GM23338 (cell line): ENCODE results near the gene AFAP1L2. TPM values are rescaled to one million over a fixed set of nuclear protein-coding genes. Genes with fewer than 3 reads are reported as not detected.

Source experiments
- ATAC-seq: fragments of 200-7000 bp; cut with Tn5 transposase; 3 replicates; pipeline ENCODE4 v1.9.1; 2020
- DNase-seq: peaks from one replicate; pipeline ENCODE4 v3.0.0-alpha.2; 2015; ENCODE audit warnings: low spot score
- H2AFZ ChIP-seq: fragments of 200-600 bp; sonication (generic); 2 replicates; pipeline ENCODE4 v1.8.0; 2016; ENCODE audit warnings: antibody characterized with exemption, mild to moderate bottlenecking, moderate library complexity
- H3F3A ChIP-seq: fragments of 200-600 bp; sonication (generic); replicated peaks from 2 replicates; pipeline ENCODE4 v1.8.0; 2017; ENCODE audit warnings: antibody characterized with exemption, mixed run types, low read depth
- H3K27ac ChIP-seq: fragments of 200-600 bp; sonication (generic); 2 replicates; pipeline ENCODE4 v1.6.1; 2016; ENCODE audit warnings: low read depth
- H3K27me3 ChIP-seq: fragments of 200-600 bp; sonication (generic); 2 replicates; pipeline ENCODE4 v1.8.0; 2016; ENCODE audit warnings: mild to moderate bottlenecking, mixed run types, moderate library complexity; ENCODE audit not compliant: insufficient read depth
- H3K36me3 ChIP-seq: fragments of 200-600 bp; sonication (generic); 2 replicates; pipeline ENCODE4 v1.8.0; 2016; ENCODE audit warnings: mild to moderate bottlenecking; ENCODE audit not compliant: insufficient read depth
- H3K4me1 ChIP-seq: fragments of 200-600 bp; sonication (generic); 2 replicates; pipeline ENCODE4 v1.8.0; 2016; ENCODE audit warnings: mild to moderate bottlenecking, moderate library complexity; ENCODE audit not compliant: insufficient read depth
- H3K4me2 ChIP-seq: fragments of 200-600 bp; sonication (generic); 2 replicates; pipeline ENCODE4 v1.7.1; 2017; ENCODE audit warnings: mixed run types
- H3K4me3 ChIP-seq: fragments of 200-600 bp; sonication (generic); 2 replicates; pipeline ENCODE4 v1.6.1; 2016; ENCODE audit warnings: mixed run types
- H3K79me2 ChIP-seq: fragments of 200-600 bp; sonication (generic); replicated peaks from 2 replicates; pipeline ENCODE4 v1.8.0; 2017; ENCODE audit warnings: mild to moderate bottlenecking; ENCODE audit not compliant: insufficient read depth
- H3K9me2 ChIP-seq: fragments of 200-600 bp; sonication (generic); 2 replicates; pipeline ENCODE4 v1.8.0; 2017; ENCODE audit not compliant: insufficient read depth
- H4K20me1 ChIP-seq: fragments of 200-600 bp; sonication (generic); replicated peaks from 2 replicates; pipeline ENCODE4 v1.8.0; 2017; ENCODE audit warnings: mild to moderate bottlenecking; ENCODE audit not compliant: insufficient read depth
- H3K27ac Mint-ChIP-seq: 2 replicates; pipeline ENCODE4 v1.8.0; 2020; ENCODE audit warnings: inconsistent platforms, mild to moderate bottlenecking, moderate library complexity, mixed read lengths
- H3K27me3 Mint-ChIP-seq: 3 replicates; pipeline ENCODE4 v1.8.0; 2022; ENCODE audit warnings: low read depth, mild to moderate bottlenecking, moderate library complexity, mixed read lengths, inconsistent platforms; ENCODE audit not compliant: insufficient read depth, poor library complexity
- H3K36me3 Mint-ChIP-seq: 3 replicates; pipeline ENCODE4 v1.8.0; 2021; ENCODE audit warnings: low read depth, mild to moderate bottlenecking, inconsistent platforms, moderate library complexity, mixed read lengths
- H3K4me1 Mint-ChIP-seq: 3 replicates; pipeline ENCODE4 v1.8.0; 2020; ENCODE audit warnings: mild to moderate bottlenecking, inconsistent platforms, mixed read lengths
- H3K4me3 Mint-ChIP-seq: 3 replicates; pipeline ENCODE4 v1.8.0; 2021; ENCODE audit warnings: moderate library complexity, mild to moderate bottlenecking, inconsistent platforms, mixed read lengths
- H3K9me3 Mint-ChIP-seq: 3 replicates; pipeline ENCODE4 v1.8.0; 2020; ENCODE audit warnings: moderate library complexity, mild to moderate bottlenecking, inconsistent platforms, mixed read lengths
- CREB1 ChIP-seq: fragments of 250-450 bp; sonication (Bioruptor Pico); IDR thresholded peaks from 2 replicates; pipeline ENCODE4 v1.5.0; 2020; ENCODE audit warnings: low read depth, mild to moderate bottlenecking, moderate library complexity
- EZH2 ChIP-seq: fragments of 200-600 bp; sonication (generic); IDR thresholded peaks from one replicate; pipeline ENCODE4 v1.8.0; 2017; ENCODE audit warnings: antibody characterized with exemption, mild to moderate bottlenecking, low read depth; ENCODE audit not compliant: unreplicated experiment
- STAT1 ChIP-seq: IDR thresholded peaks from one replicate; pipeline ENCODE4 v1.6.1; 2016; ENCODE audit warnings: antibody characterized with exemption; ENCODE audit not compliant: unreplicated experiment
- ZNF114 ChIP-seq: fragments of 250-450 bp; sonication (Bioruptor Pico); IDR thresholded peaks from 2 replicates; pipeline ENCODE4 v1.5.0; 2020; ENCODE audit warnings: mild to moderate bottlenecking, moderate library complexity
- ZNF331 ChIP-seq: fragments of 250-450 bp; sonication (Bioruptor Pico); IDR thresholded peaks from 2 replicates; pipeline ENCODE4 v1.5.0; 2020; ENCODE audit warnings: low read depth, mild to moderate bottlenecking, moderate library complexity
- polyA plus RNA-seq: library from polyadenylated mRNA; unstranded; fragments of >200 nt; fragmentation: Nextera tagmentation; extraction: Ambion mirVana; gene quantifications from 2 replicates; pipeline ENCODE4 v1.2.1, GENCODE V29; 2016
- total RNA-seq: library from RNA; depleted of rRNA; stranded (reverse); fragments of >200 nt; shearing (Covaris generic); gene quantifications from 2 replicates; pipeline ENCODE4 v1.2.3, GENCODE V29; 2014
- TF ChIP-seq, protein P1 (sequence below): IDR thresholded peaks from one replicate; pipeline ENCODE4 v1.6.1; 2018; ENCODE audit warnings: antibody characterized with exemption; ENCODE audit not compliant: unreplicated experiment
- TF ChIP-seq, protein P2 (sequence below), 2 experiments: fragments of 200-600 bp in 1 of 2; sonication (generic) in 1 of 2; conservative IDR thresholded peaks; 2 replicates each; pipeline versions ENCODE4 v1.5.1 to v1.6.1; 2016 to 2017; ENCODE audit warnings: antibody characterized with exemption in 2 of 2, low read depth in 2 of 2, mild to moderate bottlenecking in 2 of 2, moderate library complexity in 1 of 2
- TF ChIP-seq, protein P3 (sequence below): IDR thresholded peaks from 2 replicates; pipeline ENCODE4 v1.6.1; 2016; ENCODE audit warnings: antibody characterized with exemption

Gene AFAP1L2
- total and polyA plus RNA-seq, 2 experiments from 2014 or later = 2.3 to 6.5 TPM

- Histone ChIP-seq H2AFZ (no peak overlapping the region), H3K4me1 (peaks cover 6% of the 10 kb centered on the region; the same call in 1 of the 2 replicates), H3K27me3 (no peaks in the 10 kb centered on the region), H3F3A (no peaks in the 10 kb centered on the region), H3K4me3 (no peak overlapping the region), H3K36me3 (no peaks in the 10 kb centered on the region), H3K79me2 (no peaks in the 10 kb centered on the region), H3K9me2 (no peaks in the 10 kb centered on the region), H3K4me2 (no peak overlapping the region), H3K27ac (no peak overlapping the region), H4K20me1 (no peaks in the 10 kb centered on the region)
- Mint-ChIP-seq H3K9me3 (no peaks in the 10 kb centered on the region), H3K27me3 (no peaks in the 10 kb centered on the region), H3K36me3 (no peaks in the 10 kb centered on the region), H3K27ac (no peak overlapping the region), H3K4me3 (no peak overlapping the region), H3K4me1 (peaks cover 8% of the 10 kb centered on the region; the same call in 2 of the 3 replicates)
- DNase-seq (no peak), ATAC-seq (no peak)
- TF ChIP-seq EZH2 (no peak), STAT1 (no peak), ZNF331 (CRISPR knock-in tag) (no peak), ZNF114 (CRISPR knock-in tag) (no peak)
- TF ChIP-seq, protein P1, sequence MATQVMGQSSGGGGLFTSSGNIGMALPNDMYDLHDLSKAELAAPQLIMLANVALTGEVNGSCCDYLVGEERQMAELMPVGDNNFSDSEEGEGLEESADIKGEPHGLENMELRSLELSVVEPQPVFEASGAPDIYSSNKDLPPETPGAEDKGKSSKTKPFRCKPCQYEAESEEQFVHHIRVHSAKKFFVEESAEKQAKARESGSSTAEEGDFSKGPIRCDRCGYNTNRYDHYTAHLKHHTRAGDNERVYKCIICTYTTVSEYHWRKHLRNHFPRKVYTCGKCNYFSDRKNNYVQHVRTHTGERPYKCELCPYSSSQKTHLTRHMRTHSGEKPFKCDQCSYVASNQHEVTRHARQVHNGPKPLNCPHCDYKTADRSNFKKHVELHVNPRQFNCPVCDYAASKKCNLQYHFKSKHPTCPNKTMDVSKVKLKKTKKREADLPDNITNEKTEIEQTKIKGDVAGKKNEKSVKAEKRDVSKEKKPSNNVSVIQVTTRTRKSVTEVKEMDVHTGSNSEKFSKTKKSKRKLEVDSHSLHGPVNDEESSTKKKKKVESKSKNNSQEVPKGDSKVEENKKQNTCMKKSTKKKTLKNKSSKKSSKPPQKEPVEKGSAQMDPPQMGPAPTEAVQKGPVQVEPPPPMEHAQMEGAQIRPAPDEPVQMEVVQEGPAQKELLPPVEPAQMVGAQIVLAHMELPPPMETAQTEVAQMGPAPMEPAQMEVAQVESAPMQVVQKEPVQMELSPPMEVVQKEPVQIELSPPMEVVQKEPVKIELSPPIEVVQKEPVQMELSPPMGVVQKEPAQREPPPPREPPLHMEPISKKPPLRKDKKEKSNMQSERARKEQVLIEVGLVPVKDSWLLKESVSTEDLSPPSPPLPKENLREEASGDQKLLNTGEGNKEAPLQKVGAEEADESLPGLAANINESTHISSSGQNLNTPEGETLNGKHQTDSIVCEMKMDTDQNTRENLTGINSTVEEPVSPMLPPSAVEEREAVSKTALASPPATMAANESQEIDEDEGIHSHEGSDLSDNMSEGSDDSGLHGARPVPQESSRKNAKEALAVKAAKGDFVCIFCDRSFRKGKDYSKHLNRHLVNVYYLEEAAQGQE = no peak
- TF ChIP-seq, protein P2, sequence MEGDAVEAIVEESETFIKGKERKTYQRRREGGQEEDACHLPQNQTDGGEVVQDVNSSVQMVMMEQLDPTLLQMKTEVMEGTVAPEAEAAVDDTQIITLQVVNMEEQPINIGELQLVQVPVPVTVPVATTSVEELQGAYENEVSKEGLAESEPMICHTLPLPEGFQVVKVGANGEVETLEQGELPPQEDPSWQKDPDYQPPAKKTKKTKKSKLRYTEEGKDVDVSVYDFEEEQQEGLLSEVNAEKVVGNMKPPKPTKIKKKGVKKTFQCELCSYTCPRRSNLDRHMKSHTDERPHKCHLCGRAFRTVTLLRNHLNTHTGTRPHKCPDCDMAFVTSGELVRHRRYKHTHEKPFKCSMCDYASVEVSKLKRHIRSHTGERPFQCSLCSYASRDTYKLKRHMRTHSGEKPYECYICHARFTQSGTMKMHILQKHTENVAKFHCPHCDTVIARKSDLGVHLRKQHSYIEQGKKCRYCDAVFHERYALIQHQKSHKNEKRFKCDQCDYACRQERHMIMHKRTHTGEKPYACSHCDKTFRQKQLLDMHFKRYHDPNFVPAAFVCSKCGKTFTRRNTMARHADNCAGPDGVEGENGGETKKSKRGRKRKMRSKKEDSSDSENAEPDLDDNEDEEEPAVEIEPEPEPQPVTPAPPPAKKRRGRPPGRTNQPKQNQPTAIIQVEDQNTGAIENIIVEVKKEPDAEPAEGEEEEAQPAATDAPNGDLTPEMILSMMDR (conservative IDR thresholded peaks at IDR 0.05; ENCODE audit: low read depth in 2 of 2) = no peak
These were observed 12.0 kb downstream of the AFAP1L2 start for GRCh38 chr10:114392112-114392835.

DNA sequence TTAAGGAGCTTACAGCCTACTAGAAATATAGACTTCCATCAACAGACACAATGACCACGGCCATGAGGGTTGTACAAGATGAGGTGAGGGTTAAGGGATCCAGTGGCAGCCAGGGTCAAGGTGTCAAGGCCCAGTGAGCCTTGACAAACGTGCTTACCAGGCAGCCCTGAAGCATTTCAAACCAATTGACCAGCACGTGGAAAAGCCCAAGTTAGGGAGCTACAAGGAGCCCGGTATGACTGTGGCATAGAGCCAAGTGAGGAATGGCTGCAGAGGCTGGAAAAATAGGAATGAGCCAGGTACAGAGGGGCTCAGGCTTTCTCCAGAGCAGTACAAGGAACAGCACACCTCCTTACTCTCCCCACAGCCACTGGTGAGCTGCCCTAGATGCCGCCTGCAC lies 12.7 kb downstream of the AFAP1L2 start:
- no peak for ATAC-seq
- Mint-ChIP-seq H3K9me3 (no peaks in the 10 kb centered on the region), H3K36me3 (no peaks in the 10 kb centered on the region), H3K4me3 (no peak overlapping the region), H3K4me1 (peaks cover 8% of the 10 kb centered on the region; the same call in 2 of the 3 replicates), H3K27ac (no peak overlapping the region), H3K27me3 (no peaks in the 10 kb centered on the region)
- DNase-seq = no peak
- Histone ChIP-seq H3K9me2 (0 out of 2 replicates have a peak, but pooled peaks cover 4% of the 10 kb centered on the region), H3K4me3 (no peak overlapping the region), H3K27me3 (no peaks in the 10 kb centered on the region), H4K20me1 (no peaks in the 10 kb centered on the region), H2AFZ (no peak overlapping the region), H3K4me1 (peaks cover 6% of the 10 kb centered on the region; the same call in 1 of the 2 replicates), H3F3A (no peaks in the 10 kb centered on the region), H3K79me2 (no peaks in the 10 kb centered on the region), H3K27ac (no peak overlapping the region), H3K4me2 (no peak overlapping the region), H3K36me3 (no peaks in the 10 kb centered on the region)
- TF ChIP-seq, protein P3, sequence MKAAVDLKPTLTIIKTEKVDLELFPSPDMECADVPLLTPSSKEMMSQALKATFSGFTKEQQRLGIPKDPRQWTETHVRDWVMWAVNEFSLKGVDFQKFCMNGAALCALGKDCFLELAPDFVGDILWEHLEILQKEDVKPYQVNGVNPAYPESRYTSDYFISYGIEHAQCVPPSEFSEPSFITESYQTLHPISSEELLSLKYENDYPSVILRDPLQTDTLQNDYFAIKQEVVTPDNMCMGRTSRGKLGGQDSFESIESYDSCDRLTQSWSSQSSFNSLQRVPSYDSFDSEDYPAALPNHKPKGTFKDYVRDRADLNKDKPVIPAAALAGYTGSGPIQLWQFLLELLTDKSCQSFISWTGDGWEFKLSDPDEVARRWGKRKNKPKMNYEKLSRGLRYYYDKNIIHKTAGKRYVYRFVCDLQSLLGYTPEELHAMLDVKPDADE = no peak
- no peak for TF ChIP-seq CREB1 (CRISPR knock-in tag)
